AG09319 (cell line): Measurements from ENCODE around the gene ST8SIA3.

Experiments used
- DNase-seq: peaks from one replicate; pipeline ENCODE4 v3.0.0-alpha.2; 2010; ENCODE audit warnings: low read depth; ENCODE audit errors: extremely low read depth
- TF ChIP-seq, protein P1 (sequence below): IDR thresholded peaks from 2 replicates; pipeline ENCODE4 v1.5.1; 2011; ENCODE audit warnings: low read depth, mild to moderate bottlenecking, inconsistent platforms, low read length, moderate library complexity

The ST8SIA3 gene

DNA sequence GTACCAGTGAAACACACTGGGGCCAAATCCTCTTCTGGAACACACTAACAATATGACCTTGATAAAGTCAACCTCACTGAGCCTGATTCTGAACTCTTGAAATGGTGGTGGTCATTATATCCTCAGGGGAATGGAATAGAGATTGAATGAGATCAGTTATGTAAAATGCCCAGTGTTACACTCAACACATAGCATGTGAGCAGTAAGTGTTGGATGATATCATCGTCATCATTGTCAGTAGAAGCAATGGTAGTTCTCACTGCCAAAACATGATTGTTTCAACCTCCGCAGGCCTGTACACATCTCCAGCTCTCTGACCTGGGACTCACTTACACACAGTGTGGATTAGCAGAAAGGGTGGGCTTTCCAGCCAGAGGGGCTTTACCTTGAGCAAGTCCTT is 5.5 kb upstream of the ST8SIA3 start:
- TF ChIP-seq, protein P1, sequence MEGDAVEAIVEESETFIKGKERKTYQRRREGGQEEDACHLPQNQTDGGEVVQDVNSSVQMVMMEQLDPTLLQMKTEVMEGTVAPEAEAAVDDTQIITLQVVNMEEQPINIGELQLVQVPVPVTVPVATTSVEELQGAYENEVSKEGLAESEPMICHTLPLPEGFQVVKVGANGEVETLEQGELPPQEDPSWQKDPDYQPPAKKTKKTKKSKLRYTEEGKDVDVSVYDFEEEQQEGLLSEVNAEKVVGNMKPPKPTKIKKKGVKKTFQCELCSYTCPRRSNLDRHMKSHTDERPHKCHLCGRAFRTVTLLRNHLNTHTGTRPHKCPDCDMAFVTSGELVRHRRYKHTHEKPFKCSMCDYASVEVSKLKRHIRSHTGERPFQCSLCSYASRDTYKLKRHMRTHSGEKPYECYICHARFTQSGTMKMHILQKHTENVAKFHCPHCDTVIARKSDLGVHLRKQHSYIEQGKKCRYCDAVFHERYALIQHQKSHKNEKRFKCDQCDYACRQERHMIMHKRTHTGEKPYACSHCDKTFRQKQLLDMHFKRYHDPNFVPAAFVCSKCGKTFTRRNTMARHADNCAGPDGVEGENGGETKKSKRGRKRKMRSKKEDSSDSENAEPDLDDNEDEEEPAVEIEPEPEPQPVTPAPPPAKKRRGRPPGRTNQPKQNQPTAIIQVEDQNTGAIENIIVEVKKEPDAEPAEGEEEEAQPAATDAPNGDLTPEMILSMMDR, result no peak
- no peak for DNase-seq

DNA sequence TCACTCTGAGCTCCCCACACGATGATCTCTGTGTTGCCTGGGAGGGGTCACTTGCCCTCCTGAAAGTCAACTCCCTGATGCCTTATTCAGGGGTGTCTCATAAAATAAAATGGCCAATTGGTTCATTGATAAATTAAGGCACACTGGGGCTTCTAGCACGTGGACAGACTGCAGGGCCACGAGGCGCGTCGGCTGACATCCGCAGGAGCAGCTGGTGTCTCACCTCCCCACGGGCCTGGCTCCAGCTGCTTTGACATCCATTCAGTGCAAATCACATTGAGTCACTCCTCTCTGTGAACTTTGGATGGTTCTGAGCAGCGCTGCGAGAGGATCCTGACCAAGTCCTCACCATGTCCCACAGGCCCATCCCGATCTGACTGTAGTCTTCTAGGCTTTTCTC is 4.6 kb upstream of the ST8SIA3 start:
- no peak for DNase-seq
- TF ChIP-seq, protein P1, result no peak

DNA sequence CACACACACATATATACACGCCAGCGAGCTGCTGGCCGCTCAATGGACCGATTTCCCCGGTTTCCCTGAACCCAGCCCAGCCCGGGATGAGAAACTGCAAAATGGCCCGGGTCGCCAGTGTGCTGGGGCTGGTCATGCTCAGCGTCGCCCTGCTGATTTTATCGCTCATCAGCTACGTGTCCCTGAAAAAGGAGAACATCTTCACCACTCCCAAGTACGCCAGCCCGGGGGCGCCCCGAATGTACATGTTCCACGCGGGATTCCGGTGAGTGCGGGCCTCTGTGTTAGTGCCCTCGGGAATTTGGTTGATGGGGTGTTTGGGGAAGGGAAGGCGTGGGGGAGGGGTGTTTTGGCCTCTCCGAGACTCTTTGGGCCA is 392 bp downstream of the ST8SIA3 start:
- DNase-seq, result no peak
- TF ChIP-seq, protein P1, result no peak

DNA sequence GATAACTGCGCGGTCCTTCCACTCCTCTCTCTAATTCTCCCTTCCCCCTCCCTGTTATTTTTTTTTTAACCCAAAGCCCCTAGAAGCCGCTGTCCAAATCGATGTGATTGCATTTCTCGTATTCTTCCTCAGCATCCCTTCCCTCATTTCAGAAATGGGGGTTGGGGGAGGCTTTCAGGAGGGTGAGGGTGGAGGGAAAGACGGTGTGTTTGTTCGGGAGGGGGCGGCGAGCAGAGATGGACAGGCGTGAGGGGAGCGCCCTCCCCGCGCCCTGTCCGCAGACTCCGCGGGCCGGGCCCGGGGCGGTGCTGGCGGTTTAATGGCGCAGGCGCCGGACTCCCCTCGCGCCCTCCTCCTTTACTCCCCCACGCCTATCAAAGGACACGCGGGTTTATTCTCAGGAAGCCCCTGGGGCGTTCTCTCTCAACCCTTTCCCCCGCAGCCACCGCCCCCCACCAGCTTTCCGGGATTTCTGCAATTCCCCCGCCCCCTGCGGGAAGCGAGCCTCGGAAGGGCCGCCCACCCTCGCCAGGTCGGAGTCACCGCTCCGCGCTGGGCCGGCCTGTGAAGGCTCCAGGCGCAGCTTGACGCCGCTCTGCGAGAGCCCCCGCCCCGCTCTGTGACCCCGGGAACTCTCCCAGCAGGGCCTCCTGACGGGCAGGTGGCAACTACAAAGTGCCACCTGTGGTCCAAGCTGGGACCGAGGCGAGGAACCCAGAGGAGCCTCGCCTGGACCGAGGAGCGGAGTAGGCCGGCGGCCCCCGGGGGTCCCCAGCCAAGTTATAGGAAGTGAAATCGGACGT is 981 bp downstream of the ST8SIA3 start:
- TF ChIP-seq, protein P1, result no peak
- DNase-seq, result no peak

DNA sequence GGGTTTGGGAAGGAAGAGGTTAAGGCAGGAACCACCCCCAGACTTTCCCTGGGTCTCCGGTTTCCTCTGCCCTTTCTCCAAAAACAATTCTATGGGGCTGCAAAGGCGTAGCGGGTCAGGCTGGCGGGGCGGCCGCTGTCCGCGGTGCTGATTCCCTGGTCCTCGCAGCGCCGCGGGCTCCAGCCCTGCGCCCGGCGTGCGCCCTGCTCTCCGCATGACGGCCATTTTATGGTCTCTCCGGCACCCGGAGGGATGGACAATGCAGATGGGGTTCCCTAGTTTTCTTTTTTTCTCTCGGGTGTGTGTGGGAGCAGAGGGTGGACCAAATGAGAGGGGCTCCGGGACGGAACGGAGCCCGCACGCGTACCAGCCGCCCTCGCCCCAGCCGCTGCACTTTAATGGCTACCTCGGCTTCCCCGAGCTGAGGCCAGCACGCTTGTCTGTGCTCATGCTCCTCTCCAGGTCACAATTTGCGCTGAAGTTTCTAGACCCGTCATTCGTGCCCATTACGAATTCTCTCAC is 1.6 kb downstream of the ST8SIA3 start:
- TF ChIP-seq, protein P1, result no peak
- DNase-seq, result no peak

DNA sequence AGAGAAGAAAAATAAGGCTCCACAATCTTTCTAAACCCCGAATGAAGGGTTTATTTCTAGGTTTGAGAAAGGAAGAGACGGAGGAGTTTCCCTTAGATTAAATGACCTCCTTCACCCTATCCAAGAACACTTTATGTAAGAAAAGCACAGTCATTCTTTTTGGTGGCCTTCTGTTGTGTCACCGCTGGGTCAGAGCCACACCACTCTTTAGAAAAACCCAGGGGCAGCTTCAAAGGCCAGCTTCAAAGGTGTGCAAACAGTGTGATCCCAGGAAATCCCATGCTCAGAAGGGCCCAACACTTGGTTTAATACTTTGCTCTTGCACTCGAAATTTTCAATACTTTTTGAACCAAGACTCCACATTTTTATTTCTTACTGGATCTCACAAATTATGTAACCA is 7.1 kb downstream of the ST8SIA3 start:
- TF ChIP-seq, protein P1, result no peak
- no peak for DNase-seq

DNA sequence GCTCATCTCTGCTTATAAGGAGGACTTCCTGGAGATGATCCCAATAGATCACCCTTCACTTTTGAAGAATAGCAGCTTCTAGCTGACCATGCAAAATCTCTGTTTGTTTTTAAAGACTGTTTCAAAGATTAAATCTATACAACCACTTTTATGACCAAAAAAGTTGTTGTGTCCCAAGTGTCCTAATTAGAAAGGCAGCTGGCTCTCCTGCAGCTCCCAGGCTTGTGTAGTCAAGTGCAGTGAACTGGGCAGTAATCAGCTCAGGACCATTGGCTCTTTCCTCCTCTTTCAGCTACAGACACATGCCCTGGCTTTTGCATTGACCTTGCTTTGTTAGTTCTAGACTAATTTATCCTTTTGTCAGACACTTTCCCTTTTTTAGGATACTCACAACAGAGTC is 10.4 kb downstream of the ST8SIA3 start:
- TF ChIP-seq, protein P1, result no peak
- no peak for DNase-seq
